ENCODE results near the gene WBP1L.
"Not testable (repeated sequence)": the region's sequence is repeated elsewhere in the genome, so short reads cannot be mapped to it uniquely, and the experiment has no call there.

Gene WBP1L

GRCh38 chr10:102735065-102735562 lies 8.6 kb upstream of the WBP1L start:
- H3K4me3 ChIP-seq (ENCODE audit: low read depth, low read length): no peak overlapping the region
- DNase-seq (ENCODE audit: low read depth): no peak
- TF ChIP-seq MAX (IDR thresholded peaks at IDR 0.05; ENCODE audit: low read depth, low read length) (no peak), CTCF (IDR thresholded peaks at IDR 0.05; ENCODE audit: low read depth, low read length) (no peak), MYC (IDR thresholded peaks at IDR 0.05; ENCODE audit: low read depth, low read length) (no peak), POLR2A (IDR thresholded peaks at IDR 0.05; ENCODE audit: extremely low read depth, insufficient read length) (no peak)

DNA sequence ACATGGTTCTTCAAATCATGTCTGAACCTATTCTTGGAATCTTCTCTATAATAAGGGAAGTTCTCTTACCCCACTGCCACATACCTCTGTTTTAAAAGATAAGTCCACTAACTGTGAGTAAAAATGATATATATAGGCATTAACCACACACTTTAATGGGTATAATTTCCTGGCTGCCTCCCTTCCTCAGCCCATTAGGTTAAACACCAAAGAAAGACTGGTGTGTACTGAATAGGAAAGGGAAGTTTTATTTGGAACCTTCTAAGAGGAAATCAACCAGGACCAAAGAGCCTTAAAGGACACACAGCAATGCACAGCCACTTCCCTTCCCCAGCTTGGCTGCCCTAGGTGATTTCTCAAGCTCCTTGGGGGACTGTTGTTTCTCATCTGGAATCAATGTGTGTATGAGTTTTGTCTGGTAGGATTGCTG lies 5.0 kb upstream of the WBP1L start:
- DNase-seq (ENCODE audit: low read depth): peak; percentile 63

GRCh38 chr10:102740229-102740628 lies 3.5 kb upstream of the WBP1L start:
- no peak for TF ChIP-seq POLR2A (IDR thresholded peaks at IDR 0.05; ENCODE audit: extremely low read depth, insufficient read length)
- TF ChIP-seq CTCF (IDR thresholded peaks at IDR 0.05; ENCODE audit: low read depth, low read length): no peak
- no peak for TF ChIP-seq MAX (IDR thresholded peaks at IDR 0.05; ENCODE audit: low read depth, low read length)
- no peak for TF ChIP-seq MYC (IDR thresholded peaks at IDR 0.05; ENCODE audit: low read depth, low read length)
- DNase-seq (ENCODE audit: low read depth): no peak
- H3K4me3 ChIP-seq (ENCODE audit: low read depth, low read length): no peak overlapping the region

More for the DNA sequence above, 5.0 kb upstream of the WBP1L start:
- H3K4me3 ChIP-seq (ENCODE audit: low read depth, low read length): no peak overlapping the region
- no peak for TF ChIP-seq POLR2A (IDR thresholded peaks at IDR 0.05; ENCODE audit: extremely low read depth, insufficient read length)
- no peak for TF ChIP-seq MYC (IDR thresholded peaks at IDR 0.05; ENCODE audit: low read depth, low read length)
- no peak for TF ChIP-seq MAX (IDR thresholded peaks at IDR 0.05; ENCODE audit: low read depth, low read length)
- TF ChIP-seq CTCF (IDR thresholded peaks at IDR 0.05; ENCODE audit: low read depth, low read length): no peak

- DNase-seq (ENCODE audit: low read depth): no peak
- TF ChIP-seq CTCF (IDR thresholded peaks at IDR 0.05; ENCODE audit: low read depth, low read length) (no peak), MYC (IDR thresholded peaks at IDR 0.05; ENCODE audit: low read depth, low read length) (no peak), POLR2A (IDR thresholded peaks at IDR 0.05; ENCODE audit: extremely low read depth, insufficient read length) (no peak), MAX (IDR thresholded peaks at IDR 0.05; ENCODE audit: low read depth, low read length) (no peak)
- H3K4me3 ChIP-seq (ENCODE audit: low read depth, low read length): no peak overlapping the region
Observed at GRCh38 chr10:102741726-102742237, 2.0 kb upstream of the WBP1L start.

GRCh38 chr10:102742313-102742712 lies 1.4 kb upstream of the WBP1L start:
- DNase-seq (ENCODE audit: low read depth); H3K4me3 ChIP-seq (ENCODE audit: low read depth, low read length): not testable (repeated sequence)

DNA sequence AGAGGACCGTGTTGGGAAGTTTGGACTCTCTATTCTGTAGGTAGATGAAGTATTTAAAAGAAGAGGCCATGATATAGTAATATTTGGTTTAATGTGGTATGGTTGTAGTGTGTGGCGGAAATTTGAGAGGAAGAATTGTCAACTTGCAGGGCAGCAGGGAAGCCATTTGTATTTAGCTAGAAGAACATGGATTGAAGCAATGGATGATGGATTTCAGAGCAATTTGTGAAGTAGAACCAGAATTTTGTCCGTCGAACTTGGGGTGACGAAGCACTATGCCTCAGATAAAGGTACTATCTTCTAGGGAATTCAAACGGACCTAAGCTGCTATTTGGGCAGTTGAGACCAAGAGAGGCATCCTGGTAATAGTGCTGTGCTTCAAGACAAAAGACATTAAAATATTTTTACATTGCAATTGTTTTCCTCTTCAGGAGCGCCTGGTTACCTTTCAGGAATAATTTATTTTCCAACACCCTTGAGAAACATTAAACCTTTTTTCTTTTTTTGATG lies 615 bp upstream of the WBP1L start:
- H3K4me3 ChIP-seq (ENCODE audit: low read depth, low read length): peak overlapping the region; percentile 37
- TF ChIP-seq MYC (IDR thresholded peaks at IDR 0.05; ENCODE audit: low read depth, low read length): no peak
- TF ChIP-seq MAX (IDR thresholded peaks at IDR 0.05; ENCODE audit: low read depth, low read length): no peak
- TF ChIP-seq CTCF (IDR thresholded peaks at IDR 0.05; ENCODE audit: low read depth, low read length): no peak
- TF ChIP-seq POLR2A (IDR thresholded peaks at IDR 0.05; ENCODE audit: extremely low read depth, insufficient read length): no peak
- no peak for DNase-seq (ENCODE audit: low read depth)
